Pancreas (tissue), 10 donors: ENCODE data around the gene SHF. TPM values are rescaled to one million over a fixed set of nuclear protein-coding genes. Genes with fewer than 3 reads are reported as not detected.

Experiments used
- ATAC-seq, 4 donors: fragments of 200-7000 bp; cut with Tn5 transposase; one replicate each; pipeline versions ENCODE4 v1.8.0 to v1.9.1; 2020; ENCODE audit warnings: mild to moderate bottlenecking in 4 of 4, moderate library complexity in 4 of 4
- DNase-seq, 6 donors: peaks; one replicate each; pipeline ENCODE4 v3.0.0-alpha.2; 2020
- FAIRE-seq: peaks from 2 replicates; lab custom pipeline; 2012; peaks lifted over from hg19 to GRCh38; lab: Jason Lieb, UNC
- H3K27ac ChIP-seq, 4 donors: fragments of 200-600 bp; sonication (generic); 1 replicate in 3 of 4; 2 replicates in 1 of 4; pipeline versions ENCODE4 v1.5.0 to v1.8.0; 2020
- H3K27me3 ChIP-seq, 4 donors: fragments of 200-600 bp; one replicate each; pipeline ENCODE4 v1.8.0; 2021
- H3K36me3 ChIP-seq, 3 donors: fragments of 200-600 bp; sonication (generic) in 1 of 3; one replicate each; pipeline versions ENCODE4 v1.5.0 to v1.8.0; 2020 to 2021
- H3K4me1 ChIP-seq, 3 donors: fragments of 200-600 bp; one replicate each; pipeline ENCODE4 v1.8.0; 2021
- H3K4me3 ChIP-seq, 4 donors: fragments of 200-600 bp; sonication (generic) in 2 of 4; one replicate each; pipeline versions ENCODE4 v1.5.0 to v1.8.0; 2020 to 2021
- H3K9me3 ChIP-seq, 4 donors: fragments of 200-600 bp; one replicate each; pipeline ENCODE4 v1.8.0; 2021
- WGBS, 2 donors: extraction: QIAGEN DNeasy Blood & Tissue Kit; methylation state at CpG; one replicate each; pipeline ENCODE4 v1.1.7; 2013; 5-methylcytosine and 5-hydroxymethylcytosine counted together
- intact Hi-C, 3 donors: fragments of 100-400 bp; cut with DNase I; formaldehyde crosslinking; loops; one replicate each; pipeline versions ENCODE4 v1.11.1 to v1.14.2; 2022
- polyA plus RNA-seq, 2 donors: library from polyadenylated mRNA; stranded (reverse); fragments of 200-250 nt; gene quantifications; one replicate each; pipeline ENCODE4 v1.2.3, GENCODE V29; 2013
- total RNA-seq, 6 donors: library from RNA; stranded (reverse); fragmentation: NEBNext Ultra II Directional in 4 of 6; extraction: Animal tissue kit (Norgen Biotek cat#: 25700) in 4 of 6; gene quantifications; one replicate each; pipeline versions ENCODE4 v1.2.1 to v1.2.4, GENCODE V29; 2021 to 2023
- TF ChIP-seq, protein P1 (sequence below), 4 donors: fragments of 200-600 bp; sonication (generic) in 3 of 4; IDR thresholded peaks; one replicate each; pipeline versions ENCODE4 v1.5.0 to v1.8.0; 2021; ENCODE audit warnings: antibody characterized with exemption in 4 of 4
- donor health status: healthy with polysubstance abuse.
- donor health status: DM: no; HTN: no; CAD: no; lungs with moderate emphysema.
- donor health status: DM: no; HTN: no; CAD: no.
- donor health status: control.
- donor health status: control.
- donor health status: Bipolar disorder and iron deficiency.
- donor health status: DM: yes; HTN: yes; CAD: no.
- donor health status: DM: no; HTN: no; CAD: no.
- donor health status: DM: no; HTN: no; CAD: no.
- donor health status: DM: yes; HTN: yes; CAD: no.

Gene SHF
- total and polyA plus RNA-seq, 8 donors: 1.0 to 3.7 (median 2.0) TPM

DNA sequence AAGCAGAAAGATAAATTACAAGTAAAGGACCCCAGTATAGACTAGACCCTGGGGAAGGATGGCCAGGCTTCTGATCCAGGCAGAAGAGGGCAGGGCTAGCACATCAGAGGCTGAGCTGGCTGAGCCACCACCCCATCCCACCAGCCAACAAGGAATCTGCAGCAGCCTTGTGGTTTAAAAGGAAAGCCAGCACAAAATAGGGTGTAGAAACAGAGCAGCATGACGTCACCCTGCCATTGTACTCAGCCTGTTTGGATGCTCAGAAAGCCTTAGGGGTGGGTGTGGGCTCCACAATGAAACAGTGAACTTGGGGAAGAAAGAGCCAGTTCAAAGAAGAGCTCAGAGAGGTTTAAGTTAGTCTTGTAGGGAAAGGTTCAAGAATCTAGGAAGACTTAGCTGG lies 29.8 kb downstream of the SHF start:
- Histone ChIP-seq H3K36me3 (no peaks in the 10 kb centered on the region), H3K4me3 (no peak overlapping the region), H3K4me1 (peaks cover 0 to 4% (median 0%) of the 10 kb centered on the region in 3 donors), H3K9me3 (no peaks in the 10 kb centered on the region), H3K27me3 (no peaks in the 10 kb centered on the region), H3K27ac (no peak overlapping the region)
- 85 to 96% methylated on average over 1 of the region's 1 CpG for WGBS, 2 donors
- ATAC-seq (peak in 1 of 4 donors; percentile 12), FAIRE-seq (no peak), DNase-seq (no peak)
- intact Hi-C loops: no loop called here
- TF ChIP-seq, protein P1, sequence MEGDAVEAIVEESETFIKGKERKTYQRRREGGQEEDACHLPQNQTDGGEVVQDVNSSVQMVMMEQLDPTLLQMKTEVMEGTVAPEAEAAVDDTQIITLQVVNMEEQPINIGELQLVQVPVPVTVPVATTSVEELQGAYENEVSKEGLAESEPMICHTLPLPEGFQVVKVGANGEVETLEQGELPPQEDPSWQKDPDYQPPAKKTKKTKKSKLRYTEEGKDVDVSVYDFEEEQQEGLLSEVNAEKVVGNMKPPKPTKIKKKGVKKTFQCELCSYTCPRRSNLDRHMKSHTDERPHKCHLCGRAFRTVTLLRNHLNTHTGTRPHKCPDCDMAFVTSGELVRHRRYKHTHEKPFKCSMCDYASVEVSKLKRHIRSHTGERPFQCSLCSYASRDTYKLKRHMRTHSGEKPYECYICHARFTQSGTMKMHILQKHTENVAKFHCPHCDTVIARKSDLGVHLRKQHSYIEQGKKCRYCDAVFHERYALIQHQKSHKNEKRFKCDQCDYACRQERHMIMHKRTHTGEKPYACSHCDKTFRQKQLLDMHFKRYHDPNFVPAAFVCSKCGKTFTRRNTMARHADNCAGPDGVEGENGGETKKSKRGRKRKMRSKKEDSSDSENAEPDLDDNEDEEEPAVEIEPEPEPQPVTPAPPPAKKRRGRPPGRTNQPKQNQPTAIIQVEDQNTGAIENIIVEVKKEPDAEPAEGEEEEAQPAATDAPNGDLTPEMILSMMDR (IDR thresholded peaks at IDR 0.05): no peak

DNA sequence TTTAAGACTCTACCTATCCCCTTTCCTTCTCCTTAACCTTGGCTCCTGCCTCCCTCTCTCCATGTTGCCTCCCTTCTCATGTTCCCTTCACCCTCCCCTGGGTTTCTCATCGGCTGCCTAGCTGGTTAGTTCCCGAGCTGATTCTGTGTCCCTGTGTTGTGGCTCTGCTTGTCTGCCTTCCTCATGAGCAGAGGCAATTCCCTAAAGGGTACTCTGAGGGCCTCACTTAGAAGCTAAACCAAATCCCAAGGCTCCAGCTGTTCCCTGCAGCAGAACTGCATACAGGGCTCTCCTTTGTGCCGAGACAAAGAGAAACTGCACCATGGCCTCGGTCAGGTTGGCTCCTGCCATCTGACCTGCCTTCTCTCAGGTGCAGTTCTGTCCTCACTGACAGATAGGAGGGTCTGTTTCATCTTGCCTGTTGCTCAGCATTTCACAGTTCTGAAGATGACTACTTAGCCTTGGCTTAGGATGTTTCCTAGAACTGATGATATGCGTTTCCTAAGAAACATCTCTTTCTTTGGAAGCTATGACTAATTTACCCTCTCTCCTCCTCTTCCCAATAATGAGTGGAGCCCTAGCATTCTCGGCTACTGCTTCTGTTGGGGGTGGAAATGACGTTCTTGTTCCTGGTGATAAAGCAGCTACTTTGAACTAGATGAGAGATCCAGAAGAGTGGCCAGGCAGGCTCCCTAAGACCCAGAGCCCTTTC lies 30.9 kb downstream of the SHF start:
- WGBS, 2 donors: 86% methylated on average over 7 of the region's 7 CpGs
- peak in 1 of 6 donors; percentile 6 for DNase-seq
- Histone ChIP-seq H3K4me3 (no peak overlapping the region), H3K9me3 (no peaks in the 10 kb centered on the region), H3K27me3 (no peaks in the 10 kb centered on the region), H3K36me3 (no peaks in the 10 kb centered on the region), H3K27ac (no peak overlapping the region), H3K4me1 (no peaks in the 10 kb centered on the region)
- TF ChIP-seq, protein P1 (IDR thresholded peaks at IDR 0.05): no peak
- intact Hi-C loops: no loop called here
- FAIRE-seq: no peak
- peak in 1 of 4 donors; percentile 23 for ATAC-seq

DNA sequence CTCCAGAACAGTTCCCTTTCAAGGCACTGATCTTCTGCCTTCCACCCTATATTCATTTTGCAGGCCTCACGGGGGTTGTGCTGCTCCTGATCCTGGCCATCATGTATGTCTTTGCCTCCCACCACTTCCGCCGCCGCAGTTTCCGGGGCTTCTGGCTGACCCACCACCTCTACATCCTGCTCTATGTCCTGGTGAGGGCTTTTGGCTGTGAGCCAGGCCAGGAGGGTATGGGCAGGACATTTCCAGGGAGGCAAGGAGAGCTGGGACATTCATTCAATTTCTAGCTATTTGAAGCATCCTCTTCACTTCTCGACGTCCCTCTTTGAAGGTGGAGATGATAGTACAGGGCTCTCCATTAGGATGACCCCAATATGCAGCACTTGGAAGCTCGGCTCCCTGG lies 32.0 kb downstream of the SHF start:
- no peak for ATAC-seq
- intact Hi-C loops: no loop called here
- Histone ChIP-seq H3K4me3 (no peak overlapping the region), H3K27ac (no peak overlapping the region), H3K4me1 (no peaks in the 10 kb centered on the region), H3K27me3 (no peaks in the 10 kb centered on the region), H3K36me3 (no peaks in the 10 kb centered on the region), H3K9me3 (no peaks in the 10 kb centered on the region)
- no peak for FAIRE-seq
- peak in 1 of 6 donors; percentile 52 for DNase-seq
- TF ChIP-seq, protein P1 (IDR thresholded peaks at IDR 0.05): no peak
- WGBS, 2 donors: 88 to 95% methylated on average over 8 of the region's 8 CpGs

DNA sequence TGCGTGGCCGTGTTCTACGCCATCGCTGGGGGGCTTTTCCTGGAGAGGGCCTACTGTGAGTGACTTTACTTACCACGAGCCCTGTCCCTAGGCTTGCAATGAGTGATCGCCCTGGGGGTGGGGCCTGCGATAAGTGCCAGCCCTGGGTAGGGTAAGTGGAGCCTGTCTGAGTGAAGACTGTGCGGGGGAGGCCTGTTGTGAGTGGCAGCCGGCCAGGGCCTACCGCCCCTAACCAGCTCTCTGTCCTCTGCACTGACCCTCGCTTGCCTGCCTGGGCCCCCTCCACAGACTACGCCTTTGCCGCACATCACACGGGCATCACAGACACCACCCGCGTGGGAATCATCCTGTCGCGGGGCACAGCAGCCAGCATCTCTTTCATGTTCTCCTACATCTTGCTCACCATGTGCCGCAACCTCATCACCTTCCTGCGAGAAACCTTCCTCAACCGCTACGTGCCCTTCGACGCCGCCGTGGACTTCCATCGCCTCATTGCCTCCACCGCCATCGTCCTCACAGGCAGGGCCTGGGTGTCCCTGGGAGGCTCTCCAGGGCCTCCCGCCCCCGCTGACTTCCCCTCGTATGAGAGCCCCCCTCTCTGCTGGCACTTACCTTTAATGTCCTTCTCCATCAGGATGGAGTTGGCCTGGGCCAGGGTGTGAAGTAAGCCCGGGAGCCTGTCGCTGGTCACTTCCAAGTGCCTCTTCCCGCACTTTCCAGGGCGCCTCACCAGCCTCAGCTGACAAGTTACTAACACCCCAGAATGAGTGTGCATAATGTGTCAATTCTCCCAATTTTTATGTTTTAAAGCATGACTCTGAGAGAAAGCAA lies 35.6 kb downstream of the SHF start:
- no peak for DNase-seq
- Histone ChIP-seq H3K4me1 (no peaks in the 10 kb centered on the region), H3K27me3 (no peaks in the 10 kb centered on the region), H3K9me3 (no peaks in the 10 kb centered on the region), H3K36me3 (no peaks in the 10 kb centered on the region), H3K27ac (no peak overlapping the region), H3K4me3 (no peak overlapping the region)
- intact Hi-C loops: no loop called here
- FAIRE-seq: no peak
- peak in 1 of 4 donors; percentile 7 for ATAC-seq
- 94 to 96% methylated on average over 34 to 36 of the region's 36 CpGs for WGBS, 2 donors
- TF ChIP-seq, protein P1 (IDR thresholded peaks at IDR 0.05): no peak
